Heart right ventricle (tissue), 16 donors: ENCODE measurements around the gene NKX2-3. TPM values are rescaled to one million over a fixed set of nuclear protein-coding genes. Genes with fewer than 3 reads are reported as not detected.
A peak's percentile ranks its signal among the peaks of the same experiment; 100 is the strongest.

ENCODE experiments used
- ATAC-seq, 8 donors: fragments of 200-7000 bp; cut with Tn5 transposase; one replicate each; pipeline ENCODE4 v1.9.1; 2020; ENCODE audit warnings: mild to moderate bottlenecking in 8 of 8, moderate library complexity in 8 of 8, moderate number of reproducible peaks in 1 of 8
- DNase-seq, 2 donors: peaks; one replicate each; pipeline ENCODE4 v3.0.0-alpha.2; 2020
- H3K27ac ChIP-seq, 10 donors: fragments of 200-600 bp; sonication (generic) in 2 of 10; one replicate each; pipeline versions ENCODE4 v1.5.0 to v1.8.0; 2020 to 2022; ENCODE audit warnings: mild to moderate bottlenecking in 3 of 10
- H3K27me3 ChIP-seq, 7 donors: fragments of 200-600 bp; one replicate each; pipeline ENCODE4 v1.8.0; 2021 to 2022; ENCODE audit warnings: mild to moderate bottlenecking in 2 of 7
- H3K36me3 ChIP-seq, 9 donors: fragments of 200-600 bp; sonication (generic) in 1 of 9; one replicate each; pipeline versions ENCODE4 v1.5.0 to v1.8.0; 2020 to 2022; ENCODE audit warnings: mild to moderate bottlenecking in 2 of 9
- H3K4me1 ChIP-seq, 9 donors: fragments of 200-600 bp; sonication (generic) in 1 of 9; one replicate each; pipeline versions ENCODE4 v1.5.0 to v1.8.0; 2020 to 2022; ENCODE audit warnings: mild to moderate bottlenecking in 4 of 9
- H3K4me3 ChIP-seq, 10 donors: fragments of 200-600 bp; sonication (generic) in 2 of 10; one replicate each; pipeline versions ENCODE4 v1.5.0 to v1.8.0; 2020 to 2022; ENCODE audit warnings: mild to moderate bottlenecking in 7 of 10, moderate library complexity in 2 of 10
- H3K9me3 ChIP-seq, 11 donors: fragments of 200-600 bp in 10 of 11; sonication (generic) in 2 of 11; one replicate each; pipeline versions ENCODE4 v1.5.0 to v1.8.0; 2013 to 2022; ENCODE audit warnings: mild to moderate bottlenecking in 2 of 11, control low read depth in 1 of 11, moderate library complexity in 1 of 11
- CTCF ChIP-seq, 9 donors: fragments of 200-600 bp; sonication (generic) in 2 of 9; IDR thresholded peaks; one replicate each; pipeline versions ENCODE4 v1.5.0 to v1.8.0; 2021 to 2022; ENCODE audit warnings: antibody characterized with exemption in 9 of 9, mild to moderate bottlenecking in 5 of 9, moderate library complexity in 1 of 9
- WGBS, 2 donors: extraction: QIAGEN DNeasy Blood & Tissue Kit; methylation state at CpG; one replicate each; pipeline ENCODE4 v1.1.7; 2013; ENCODE audit warnings: inconsistent platforms in 1 of 2; 5-methylcytosine and 5-hydroxymethylcytosine counted together
- intact Hi-C, 10 donors: fragments of 100-400 bp; cut with DNase I; formaldehyde crosslinking; loops; one replicate each; pipeline versions ENCODE4 v1.11.1 to v1.14.2; 2022
- polyA plus RNA-seq, 2 donors: library from polyadenylated mRNA; stranded (reverse); fragments of 200-250 nt; gene quantifications; one replicate each; pipeline ENCODE4 v1.2.3, GENCODE V29; 2013
- total RNA-seq, 10 donors: library from RNA; stranded (reverse); fragmentation: NEBNext Ultra II Directional in 3 of 10; extraction: Animal tissue kit (Norgen Biotek cat#: 25700) in 3 of 10; gene quantifications; one replicate each; pipeline versions ENCODE4 v1.2.1 to v1.2.4, GENCODE V29; 2021 to 2023
- donor health status: Arrhythmogenic right ventricular cardiomyopathy.
- donor health status: ischemic (EF 13 %, LVEDD 7.1; RV severe dilation, severe dysfunction).
- donor health status: healthy with polysubstance abuse.
- donor health status: DM: no; HTN: yes; CAD: no.
- donor health status: DM: no; HTN: no; CAD: no.
- donor health status: ischemic (EF 25% LVEDD 6.9; RV normal size, moderate dysfunction).
- donor health status: ischemic (EF 25% LVEDD 5.7; RV mildly dilated, moderate dysfunction).
- donor health status: healthy.
- donor health status: DM: yes; HTN: yes; CAD: no.
- donor health status: Ischemic cardiomyopathy.
- donor health status: ischemic (EF 35%, LVEDD 5.7; RV mildly dilated, moderate dysfunction).
- donor health status: nonischemic (EF 11% LVEDD 7.7; RV severe dilation, severe dysfunction).
- donor health status: DM: yes; HTN: yes; CAD: no.
- donor health status: PGD.
- donor health status: ischemic (EF 29% LVEDD 5.4; RV normal size, mild dysfunction).
- donor health status: nonischemic (EF 23%, LVEDD 6.1; RV moderate dilation, normal function).

The NKX2-3 gene
- total and polyA plus RNA-seq, 12 donors, result not detected

- peak in 3 of 8 donors; percentile 14 to 61 (median 33) for ATAC-seq
- H3K4me1 ChIP-seq, result peaks cover 5 to 62% (median 48%) of the 10 kb centered on the region in 9 donors
These were observed 2.4 kb downstream of the NKX2-3 start for GRCh38 chr10:99534939-99535763.

GRCh38 chr10:99535764-99536337, 3.1 kb downstream of the NKX2-3 start:
- intact Hi-C loops, result no loop called here
- H3K36me3 ChIP-seq, result no peaks in the 10 kb centered on the region
- DNase-seq (no peak), ATAC-seq (no peak)
- WGBS, 2 donors, result 9 to 10% methylated on average over 40 to 42 of the region's 42 CpGs
- TF ChIP-seq CTCF (IDR thresholded peaks at IDR 0.05), result no peak
- peak overlapping the region; percentile 3 to 42 (median 24) for H3K4me3 ChIP-seq
- H3K27me3 ChIP-seq, result peaks cover 60 to 100% (median 99%) of the 10 kb centered on the region in 7 donors
- H3K27ac ChIP-seq, result no peak overlapping the region
- peaks cover 7 to 62% (median 47%) of the 10 kb centered on the region in 9 donors for H3K4me1 ChIP-seq
- no peaks in the 10 kb centered on the region for H3K9me3 ChIP-seq

More at GRCh38 chr10:99534939-99535763, 2.4 kb downstream of the NKX2-3 start:
- TF ChIP-seq CTCF (IDR thresholded peaks at IDR 0.05), result no peak
- intact Hi-C loops, result no loop called here
- Histone ChIP-seq H3K4me3 (peak overlapping the region; percentile 3 to 42 (median 25)), H3K27ac (no peak overlapping the region), H3K36me3 (no peaks in the 10 kb centered on the region), H3K27me3 (peaks cover 67 to 100% (median 99%) of the 10 kb centered on the region in 7 donors), H3K9me3 (no peaks in the 10 kb centered on the region)
- DNase-seq, result no peak
- 1% methylated on average over 85 to 100 of the region's 100 CpGs for WGBS, 2 donors

GRCh38 chr10:99536338-99537085, 3.8 kb downstream of the NKX2-3 start:
- 11 to 12% methylated on average over 40 of the region's 40 CpGs for WGBS, 2 donors
- H3K27me3 ChIP-seq, result peaks cover 54 to 100% (median 99%) of the 10 kb centered on the region in 7 donors
- ATAC-seq, result peak in 1 of 8 donors; percentile 28
- no peak for DNase-seq
- H3K9me3 ChIP-seq, result no peaks in the 10 kb centered on the region
- intact Hi-C loops, result no loop called here
- no peaks in the 10 kb centered on the region for H3K36me3 ChIP-seq
- H3K4me3 ChIP-seq, result peak overlapping the region in 8 of 10 donors; percentile 15 to 39 (median 24)
- H3K27ac ChIP-seq, result no peak overlapping the region
- TF ChIP-seq CTCF (IDR thresholded peaks at IDR 0.05), result no peak
- H3K4me1 ChIP-seq, result peaks cover 7 to 59% (median 45%) of the 10 kb centered on the region in 9 donors
